ENCODE results near the gene RYR2. TPM values are rescaled to one million over a fixed set of nuclear protein-coding genes. Genes with fewer than 3 reads are reported as not detected.

The RYR2 gene
- total and polyA plus RNA-seq, 2 experiments from 2014 or later = not detected

- Histone ChIP-seq H2AFZ (no peak overlapping the region), H3K4me1 (ENCODE audit: insufficient read depth) (no peaks in the 10 kb centered on the region), H3K27ac (no peak overlapping the region), H3K36me3 (ENCODE audit: low read depth) (no peaks in the 10 kb centered on the region), H3K79me2 (ENCODE audit: insufficient read depth) (no peaks in the 10 kb centered on the region), H3K9ac (no peak overlapping the region), H3K9me3 (ENCODE audit: low read depth) (no peaks in the 10 kb centered on the region), H3K9me2 (ENCODE audit: insufficient read depth) (no peaks in the 10 kb centered on the region), H3K27me3 (replicated peaks; ENCODE audit: insufficient read depth) (no peaks in the 10 kb centered on the region), H3K4me3 (no peak overlapping the region), H4K20me1 (ENCODE audit: insufficient read depth) (no peaks in the 10 kb centered on the region), H3F3A (ENCODE audit: insufficient read depth) (no peaks in the 10 kb centered on the region), H3K4me2 (ENCODE audit: unreplicated experiment) (no peak overlapping the region)
- DNase-seq = no peak
- TF ChIP-seq EZH2 (IDR thresholded peaks at IDR 0.05; ENCODE audit: insufficient read depth, poor library complexity, severe bottlenecking) (no peak), EZH2phosphoT487 (IDR thresholded peaks at IDR 0.05; ENCODE audit: insufficient read depth, low read depth) (no peak)
- in situ Hi-C loops (cut with MboI) = no loop called here
Observed at GRCh38 chr1:237320890-237321289, 278.9 kb downstream of the RYR2 start.

- Histone ChIP-seq H3K9ac (no peak overlapping the region), H3F3A (ENCODE audit: insufficient read depth) (no peaks in the 10 kb centered on the region), H3K79me2 (ENCODE audit: insufficient read depth) (no peaks in the 10 kb centered on the region), H3K9me3 (ENCODE audit: low read depth) (no peaks in the 10 kb centered on the region), H2AFZ (no peak overlapping the region), H3K4me3 (no peak overlapping the region), H3K27ac (no peak overlapping the region), H3K4me1 (ENCODE audit: insufficient read depth) (no peaks in the 10 kb centered on the region), H3K4me2 (ENCODE audit: unreplicated experiment) (no peak overlapping the region), H4K20me1 (ENCODE audit: insufficient read depth) (no peaks in the 10 kb centered on the region), H3K9me2 (ENCODE audit: insufficient read depth) (no peaks in the 10 kb centered on the region), H3K36me3 (ENCODE audit: low read depth) (no peaks in the 10 kb centered on the region), H3K27me3 (replicated peaks; ENCODE audit: insufficient read depth) (no peaks in the 10 kb centered on the region)
- TF ChIP-seq EZH2phosphoT487 (IDR thresholded peaks at IDR 0.05; ENCODE audit: insufficient read depth, low read depth) (no peak), EZH2 (IDR thresholded peaks at IDR 0.05; ENCODE audit: insufficient read depth, poor library complexity, severe bottlenecking) (no peak)
- in situ Hi-C loops (cut with MboI) = no loop called here
- 11 to 18% methylated on average over 3 of the region's 3 CpGs for WGBS, 2 experiments (ENCODE audit: low coverage in 1 of 2, low lambda C conversion rate in 2 of 2, missing lambda C conversion rate in 2 of 2)
- DNase-seq = no peak
Observed at GRCh38 chr1:237324226-237324625, 282.2 kb downstream of the RYR2 start.

GRCh38 chr1:237327061-237327460, 285.1 kb downstream of the RYR2 start:
- no peak for DNase-seq
- no peaks in the 10 kb centered on the region for H3K9me2 ChIP-seq (ENCODE audit: insufficient read depth)
- no peak overlapping the region for H3K27ac ChIP-seq
- H3K4me2 ChIP-seq (ENCODE audit: unreplicated experiment) = no peak overlapping the region
- H3K36me3 ChIP-seq (ENCODE audit: low read depth) = no peaks in the 10 kb centered on the region
- H3K9me3 ChIP-seq (ENCODE audit: low read depth) = no peaks in the 10 kb centered on the region
- no peaks in the 10 kb centered on the region for H3K79me2 ChIP-seq (ENCODE audit: insufficient read depth)
- TF ChIP-seq EZH2phosphoT487 (IDR thresholded peaks at IDR 0.05; ENCODE audit: insufficient read depth, low read depth) = no peak
- no peak for TF ChIP-seq EZH2 (IDR thresholded peaks at IDR 0.05; ENCODE audit: insufficient read depth, poor library complexity, severe bottlenecking)
- 9 to 10% methylated on average over 3 of the region's 3 CpGs for WGBS, 2 experiments (ENCODE audit: low coverage in 1 of 2, low lambda C conversion rate in 2 of 2, missing lambda C conversion rate in 2 of 2)
- no peak overlapping the region for H3K4me3 ChIP-seq
- H3K4me1 ChIP-seq (ENCODE audit: insufficient read depth) = no peaks in the 10 kb centered on the region
- no peak overlapping the region for H3K9ac ChIP-seq
- in situ Hi-C loops (cut with MboI) = no loop called here
- no peaks in the 10 kb centered on the region for H3F3A ChIP-seq (ENCODE audit: insufficient read depth)
- H2AFZ ChIP-seq = no peak overlapping the region
- H4K20me1 ChIP-seq (ENCODE audit: insufficient read depth) = no peaks in the 10 kb centered on the region
- H3K27me3 ChIP-seq (replicated peaks; ENCODE audit: insufficient read depth) = no peaks in the 10 kb centered on the region

- Histone ChIP-seq H3K36me3 (ENCODE audit: low read depth) (no peaks in the 10 kb centered on the region), H4K20me1 (ENCODE audit: insufficient read depth) (no peaks in the 10 kb centered on the region), H3F3A (ENCODE audit: insufficient read depth) (no peaks in the 10 kb centered on the region), H3K4me2 (ENCODE audit: unreplicated experiment) (no peak overlapping the region), H3K27me3 (replicated peaks; ENCODE audit: insufficient read depth) (no peaks in the 10 kb centered on the region), H3K9me2 (ENCODE audit: insufficient read depth) (no peaks in the 10 kb centered on the region), H3K4me3 (no peak overlapping the region), H3K27ac (no peak overlapping the region), H3K9me3 (ENCODE audit: low read depth) (no peaks in the 10 kb centered on the region), H3K9ac (no peak overlapping the region), H2AFZ (no peak overlapping the region), H3K4me1 (ENCODE audit: insufficient read depth) (no peaks in the 10 kb centered on the region), H3K79me2 (ENCODE audit: insufficient read depth) (no peaks in the 10 kb centered on the region)
- DNase-seq = no peak
- no peak for TF ChIP-seq EZH2 (IDR thresholded peaks at IDR 0.05; ENCODE audit: insufficient read depth, poor library complexity, severe bottlenecking)
- no peak for TF ChIP-seq EZH2phosphoT487 (IDR thresholded peaks at IDR 0.05; ENCODE audit: insufficient read depth, low read depth)
- in situ Hi-C loops (cut with MboI) = no loop called here
- WGBS, 2 experiments (ENCODE audit: low coverage in 1 of 2, low lambda C conversion rate in 2 of 2, missing lambda C conversion rate in 2 of 2) = 5 to 10% methylated on average over 3 of the region's 3 CpGs
Observed at GRCh38 chr1:237340892-237341291, 298.9 kb downstream of the RYR2 start.

GRCh38 chr1:237341391-237341790, 299.4 kb downstream of the RYR2 start:
- Histone ChIP-seq H2AFZ (no peak overlapping the region), H3K4me3 (no peak overlapping the region), H3K27ac (no peak overlapping the region), H3K9me3 (ENCODE audit: low read depth) (no peaks in the 10 kb centered on the region), H3K9me2 (ENCODE audit: insufficient read depth) (no peaks in the 10 kb centered on the region), H3K27me3 (replicated peaks; ENCODE audit: insufficient read depth) (no peaks in the 10 kb centered on the region), H3K9ac (no peak overlapping the region), H4K20me1 (ENCODE audit: insufficient read depth) (no peaks in the 10 kb centered on the region), H3K4me1 (ENCODE audit: insufficient read depth) (no peaks in the 10 kb centered on the region), H3K36me3 (ENCODE audit: low read depth) (no peaks in the 10 kb centered on the region), H3K79me2 (ENCODE audit: insufficient read depth) (no peaks in the 10 kb centered on the region), H3K4me2 (ENCODE audit: unreplicated experiment) (no peak overlapping the region), H3F3A (ENCODE audit: insufficient read depth) (no peaks in the 10 kb centered on the region)
- no peak for DNase-seq
- WGBS, 2 experiments (ENCODE audit: low coverage in 1 of 2, low lambda C conversion rate in 2 of 2, missing lambda C conversion rate in 2 of 2) = 7 to 8% methylated on average over 3 of the region's 3 CpGs
- TF ChIP-seq EZH2 (IDR thresholded peaks at IDR 0.05; ENCODE audit: insufficient read depth, poor library complexity, severe bottlenecking) (no peak), EZH2phosphoT487 (IDR thresholded peaks at IDR 0.05; ENCODE audit: insufficient read depth, low read depth) (no peak)
- in situ Hi-C loops (cut with MboI) = no loop called here
